Neuronal stem cell (in vitro differentiated cells): ENCODE data around the gene HDAC4.

Experiments used
- DNase-seq: peaks from one replicate; pipeline ENCODE4 v3.0.0-alpha.2; 2013; ENCODE audit warnings: low spot score
- H2AFZ ChIP-seq: one replicate; pipeline ENCODE4 v1.6.1; 2013; ENCODE audit warnings: mild to moderate bottlenecking, low read length, inconsistent platforms
- H2AK5ac ChIP-seq: 2 replicates; pipeline ENCODE4 v1.6.1; 2013; ENCODE audit warnings: low read depth, mild to moderate bottlenecking, inconsistent platforms, low read length, moderate library complexity, mixed read lengths
- H2BK120ac ChIP-seq: 2 replicates; pipeline ENCODE4 v1.6.1; 2013; ENCODE audit warnings: low read depth, mild to moderate bottlenecking, inconsistent platforms, low read length, moderate library complexity, mixed read lengths
- H2BK12ac ChIP-seq: one replicate; pipeline ENCODE4 v1.6.1; 2013; ENCODE audit warnings: low read length, inconsistent platforms
- H2BK15ac ChIP-seq: 2 replicates; pipeline ENCODE4 v1.6.1; 2013; ENCODE audit warnings: mild to moderate bottlenecking, low read length, inconsistent platforms, mixed read lengths
- H2BK5ac ChIP-seq: one replicate; pipeline ENCODE4 v1.6.1; 2013; ENCODE audit warnings: inconsistent platforms, mild to moderate bottlenecking, low read length, moderate library complexity
- H3K14ac ChIP-seq: one replicate; pipeline ENCODE4 v1.6.1; 2013; ENCODE audit warnings: low read length, inconsistent platforms
- H3K18ac ChIP-seq: 2 replicates; pipeline ENCODE4 v1.6.1; 2013; ENCODE audit warnings: low read length, inconsistent platforms
- H3K23ac ChIP-seq: 2 replicates; pipeline ENCODE4 v1.6.1; 2013; ENCODE audit warnings: low read depth, mild to moderate bottlenecking, mixed read lengths, low read length, inconsistent platforms; ENCODE audit not compliant: poor library complexity
- H3K27ac ChIP-seq: replicated peaks from 3 replicates; pipeline ENCODE4 v1.5.1; 2013; ENCODE audit warnings: low read length, inconsistent platforms
- H3K27me3 ChIP-seq, 3 experiments: 2 replicates each; pipeline ENCODE4 v1.6.1; 2013; ENCODE audit warnings: low read length in 3 of 3, mild to moderate bottlenecking in 2 of 3, inconsistent platforms in 1 of 3, low read depth in 1 of 3, mixed read lengths in 1 of 3, moderate library complexity in 1 of 3; ENCODE audit not compliant: control insufficient read depth in 3 of 3, insufficient read depth in 3 of 3
- H3K36me3 ChIP-seq, 2 donors: replicated peaks in 1 of 2; 2 replicates each; pipeline ENCODE4 v1.6.1; 2013; ENCODE audit warnings: low read length in 2 of 2; ENCODE audit not compliant: control insufficient read depth in 2 of 2, insufficient read depth in 2 of 2
- H3K4ac ChIP-seq: 2 replicates; pipeline ENCODE4 v1.6.1; 2013; ENCODE audit warnings: inconsistent platforms, mild to moderate bottlenecking, low read length, moderate library complexity
- H3K4me1 ChIP-seq, 2 donors: 1 replicate in 1 of 2; 2 replicates in 1 of 2; pipeline ENCODE4 v1.6.1; 2013; ENCODE audit warnings: low read length in 2 of 2, low read depth in 1 of 2; ENCODE audit not compliant: control insufficient read depth in 2 of 2, insufficient read depth in 1 of 2
- H3K4me2 ChIP-seq: one replicate; pipeline ENCODE4 v1.6.1; 2013; ENCODE audit warnings: mild to moderate bottlenecking, low read length, inconsistent platforms; ENCODE audit not compliant: insufficient read depth, poor library complexity, severe bottlenecking
- H3K4me3 ChIP-seq, 2 donors: 2 replicates each; pipeline ENCODE4 v1.5.1; 2013; ENCODE audit warnings: low read length in 2 of 2, mild to moderate bottlenecking in 2 of 2, inconsistent platforms in 1 of 2, moderate library complexity in 1 of 2
- H3K79me1 ChIP-seq: one replicate; pipeline ENCODE4 v1.6.1; 2013; ENCODE audit warnings: low read depth, mild to moderate bottlenecking, inconsistent platforms, low read length, moderate library complexity
- H3K9ac ChIP-seq: one replicate; pipeline ENCODE4 v1.6.1; 2013; ENCODE audit warnings: mild to moderate bottlenecking, low read depth, low read length, inconsistent platforms; ENCODE audit not compliant: poor library complexity
- H3K9me3 ChIP-seq, 2 donors: replicated peaks in 1 of 2; 2 replicates each; pipeline versions ENCODE3 to v1.6.1; 2013; ENCODE audit warnings: low read length in 2 of 2, mild to moderate bottlenecking in 2 of 2, inconsistent platforms in 1 of 2, low read depth in 1 of 2, mixed read lengths in 1 of 2, moderate library complexity in 1 of 2; ENCODE audit not compliant: control insufficient read depth in 2 of 2, insufficient read depth in 1 of 2
- H4K8ac ChIP-seq: one replicate; pipeline ENCODE4 v1.6.1; 2013; ENCODE audit warnings: low read depth, mild to moderate bottlenecking, inconsistent platforms, low read length, moderate library complexity
- H4K91ac ChIP-seq: one replicate; pipeline ENCODE4 v1.6.1; 2013; ENCODE audit warnings: low read length, low read depth, mild to moderate bottlenecking, inconsistent platforms; ENCODE audit not compliant: poor library complexity
- WGBS, 2 donors: extraction: QIAGEN DNeasy Blood & Tissue Kit; methylation state at CpG; one replicate each; pipeline ENCODE4 v1.1.7; 2013; ENCODE audit warnings: missing lambda C conversion rate in 2 of 2, mixed read lengths in 1 of 2; ENCODE audit not compliant: insufficient read length in 2 of 2, insufficient replicate concordance in 1 of 2; ENCODE audit errors: extremely low coverage in 2 of 2; 5-methylcytosine and 5-hydroxymethylcytosine counted together

HDAC4 gene

GRCh38 chr2:239116456-239117246 is 284.2 kb downstream of the HDAC4 start:
- H3K27ac ChIP-seq = no peak overlapping the region
- peaks cover 0 to 5% of the 10 kb centered on the region in 2 donors for H3K4me1 ChIP-seq
- no peak overlapping the region for H2BK15ac ChIP-seq
- no peak overlapping the region for H3K4me2 ChIP-seq
- no peak overlapping the region for H2BK12ac ChIP-seq
- no peak for DNase-seq
- H3K79me1 ChIP-seq = peaks cover under 1% of the 10 kb centered on the region
- peak overlapping the region; percentile 48 for H4K8ac ChIP-seq
- no peak overlapping the region for H4K91ac ChIP-seq
- H3K9me3 ChIP-seq = no peaks in the 10 kb centered on the region
- H2AFZ ChIP-seq = no peak overlapping the region
- H2BK5ac ChIP-seq = no peak overlapping the region
- H3K23ac ChIP-seq = peak overlapping the region; percentile 27
- H3K9ac ChIP-seq = peak overlapping the region; percentile 9
- peaks cover 4 to 26% of the 10 kb centered on the region in 2 donors for H3K36me3 ChIP-seq
- H3K14ac ChIP-seq = peak overlapping the region; percentile 65
- H3K4ac ChIP-seq = no peak overlapping the region
- H3K4me3 ChIP-seq = no peak overlapping the region
- WGBS, 2 donors = no CpG with 5 or more reads among the region's 25 CpGs
- H3K27me3 ChIP-seq = no peaks in the 10 kb centered on the region
- H2BK120ac ChIP-seq = no peak overlapping the region
- H3K18ac ChIP-seq = peak overlapping the region; percentile 41
- H2AK5ac ChIP-seq = peak overlapping the region; percentile 50

GRCh38 chr2:239115616-239116015 is 285.2 kb downstream of the HDAC4 start:
- no peak overlapping the region for H3K18ac ChIP-seq
- no peak overlapping the region for H3K4me2 ChIP-seq
- no peak overlapping the region for H4K8ac ChIP-seq
- H2BK12ac ChIP-seq = no peak overlapping the region
- H3K79me1 ChIP-seq = peaks cover 4% of the 10 kb centered on the region
- H3K36me3 ChIP-seq = peaks cover 4 to 35% of the 10 kb centered on the region in 2 donors
- peak overlapping the region; percentile 52 for H3K23ac ChIP-seq
- H3K4me3 ChIP-seq = no peak overlapping the region
- H2BK120ac ChIP-seq = no peak overlapping the region
- H3K4ac ChIP-seq = no peak overlapping the region
- no peak overlapping the region for H3K27ac ChIP-seq
- WGBS, 2 donors = no CpG with 5 or more reads among the region's 9 CpGs
- no peak overlapping the region for H2BK15ac ChIP-seq
- H2AK5ac ChIP-seq = no peak overlapping the region
- no peak overlapping the region for H2AFZ ChIP-seq
- H3K9ac ChIP-seq = peak overlapping the region; percentile 3
- H3K27me3 ChIP-seq = no peaks in the 10 kb centered on the region
- H2BK5ac ChIP-seq = peak overlapping the region; percentile 15
- H3K14ac ChIP-seq = no peak overlapping the region
- peaks cover 0 to 5% of the 10 kb centered on the region in 2 donors for H3K4me1 ChIP-seq
- no peak for DNase-seq
- H4K91ac ChIP-seq = no peak overlapping the region
- H3K9me3 ChIP-seq = no peaks in the 10 kb centered on the region

DNA sequence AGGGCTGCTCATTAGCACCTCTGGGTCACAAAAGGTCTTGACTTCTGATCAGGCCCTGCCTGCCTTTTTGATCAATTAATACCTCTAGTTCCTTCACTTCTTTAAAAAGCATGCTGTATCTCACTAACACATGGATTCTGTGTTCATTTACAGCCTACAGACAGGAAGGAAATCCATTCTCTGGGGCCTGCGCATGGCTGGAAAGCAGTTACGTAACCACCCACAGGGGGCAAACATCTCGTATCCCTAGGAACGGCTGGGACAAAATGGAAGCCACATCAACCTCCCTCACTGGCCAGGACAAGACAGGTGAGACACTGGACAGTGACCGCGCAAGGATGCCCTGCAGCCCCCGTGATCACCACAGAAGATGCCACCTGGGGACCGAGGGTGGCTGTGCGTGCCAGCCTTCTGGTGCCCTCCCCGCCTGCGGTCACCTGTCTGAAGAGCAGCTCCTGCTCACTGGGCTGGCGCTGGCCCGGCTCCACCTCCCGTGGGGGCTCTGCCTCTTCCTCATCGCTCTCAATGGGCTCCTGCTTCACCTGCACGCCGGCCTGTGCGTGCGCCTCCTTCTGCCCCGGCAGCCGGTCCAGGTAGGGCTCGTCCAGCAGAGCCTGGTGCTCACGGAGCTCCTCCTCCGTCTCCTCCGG is 286.1 kb downstream of the HDAC4 start:
- no peaks in the 10 kb centered on the region for H3K27me3 ChIP-seq
- H2BK15ac ChIP-seq = no peak overlapping the region
- peak overlapping the region; percentile 15 for H2BK5ac ChIP-seq
- peaks cover 0 to 5% of the 10 kb centered on the region in 2 donors for H3K4me1 ChIP-seq
- H3K23ac ChIP-seq = no peak overlapping the region
- WGBS, 2 donors = no CpG with 5 or more reads among the region's 25 CpGs
- no peak overlapping the region for H2BK120ac ChIP-seq
- DNase-seq = no peak
- no peak overlapping the region for H3K4me3 ChIP-seq
- H2AFZ ChIP-seq = no peak overlapping the region
- H4K8ac ChIP-seq = peak overlapping the region; percentile 1
- no peak overlapping the region for H3K27ac ChIP-seq
- no peak overlapping the region for H3K9ac ChIP-seq
- no peak overlapping the region for H4K91ac ChIP-seq
- H2AK5ac ChIP-seq = no peak overlapping the region
- peak overlapping the region; percentile 27 for H3K14ac ChIP-seq
- H2BK12ac ChIP-seq = peak overlapping the region; percentile 66
- peak overlapping the region; percentile 13 for H3K4ac ChIP-seq
- H3K9me3 ChIP-seq = no peaks in the 10 kb centered on the region
- peaks cover 7 to 44% of the 10 kb centered on the region in 2 donors for H3K36me3 ChIP-seq
- H3K79me1 ChIP-seq = peaks cover 4% of the 10 kb centered on the region
- H3K18ac ChIP-seq = peak overlapping the region; percentile 30
- no peak overlapping the region for H3K4me2 ChIP-seq

- no CpG with 5 or more reads among the region's 9 CpGs for WGBS, 2 donors
- Histone ChIP-seq H2BK12ac (no peak overlapping the region), H3K27ac (no peak overlapping the region), H3K79me1 (peaks cover 4% of the 10 kb centered on the region), H2AK5ac (no peak overlapping the region), H2BK120ac (no peak overlapping the region), H4K91ac (no peak overlapping the region), H3K4me2 (no peak overlapping the region), H2BK5ac (no peak overlapping the region), H3K14ac (no peak overlapping the region), H3K18ac (no peak overlapping the region), H4K8ac (no peak overlapping the region), H2AFZ (no peak overlapping the region), H3K23ac (no peak overlapping the region), H3K4me3 (no peak overlapping the region), H3K36me3 (peaks cover 13 to 50% of the 10 kb centered on the region in 2 donors), H3K9ac (no peak overlapping the region), H3K27me3 (no peaks in the 10 kb centered on the region), H2BK15ac (no peak overlapping the region), H3K4me1 (peaks cover 0 to 3% of the 10 kb centered on the region in 2 donors), H3K9me3 (no peaks in the 10 kb centered on the region), H3K4ac (no peak overlapping the region)
- no peak for DNase-seq
These were observed 286.7 kb downstream of the HDAC4 start for GRCh38 chr2:239114119-239114581.
